Measurements from ENCODE around the gene NFKBIB.

GRCh38 chr19:38952395-38953165, 52.8 kb downstream of the NFKBIB start:
- TF ChIP-seq ESRRA (IDR thresholded peaks at IDR 0.05; ENCODE audit: borderline replicate concordance, low read length) (no peak), CTCF (IDR thresholded peaks at IDR 0.05) (peak; percentile 74), POLR2A (IDR thresholded peaks at IDR 0.05; ENCODE audit: low read length) (no peak), USF2 (IDR thresholded peaks at IDR 0.05) (no peak), TP53 (CRISPR knock-in tag; IDR thresholded peaks at IDR 0.05) (no peak)

All from A549 (cell line).